SK-N-SH treated with all-trans-retinoic acid at 6 μM for 48 hours (cell line): ENCODE results near the gene ANKS3.

Experiments used
- BACH2 ChIP-seq: fragments of 250-450 bp; sonication (Bioruptor Pico); IDR thresholded peaks from 2 replicates; pipeline ENCODE4 v1.9.0; 2021; ENCODE audit warnings: mild to moderate bottlenecking, borderline replicate concordance
- TCF4 ChIP-seq: fragments of 250-450 bp; sonication (Bioruptor Pico); IDR thresholded peaks from 2 replicates; pipeline ENCODE4 v1.8.0; 2021; ENCODE audit warnings: mild to moderate bottlenecking, moderate library complexity, borderline replicate concordance
- ZFP3 ChIP-seq: fragments of 250-450 bp; sonication (Bioruptor Pico); IDR thresholded peaks from 2 replicates; pipeline ENCODE4 v1.5.0; 2020; ENCODE audit warnings: mild to moderate bottlenecking, moderate library complexity
- TF ChIP-seq, protein P1 (sequence below): fragments of 250-450 bp; sonication (Bioruptor Pico); IDR thresholded peaks from 2 replicates; pipeline ENCODE4 v1.5.1; 2020; ENCODE audit warnings: low read depth, mild to moderate bottlenecking, moderate library complexity

- TF ChIP-seq ZFP3 (CRISPR knock-in tag) (no peak), BACH2 (no peak), TCF4 (no peak)
- TF ChIP-seq, protein P1, sequence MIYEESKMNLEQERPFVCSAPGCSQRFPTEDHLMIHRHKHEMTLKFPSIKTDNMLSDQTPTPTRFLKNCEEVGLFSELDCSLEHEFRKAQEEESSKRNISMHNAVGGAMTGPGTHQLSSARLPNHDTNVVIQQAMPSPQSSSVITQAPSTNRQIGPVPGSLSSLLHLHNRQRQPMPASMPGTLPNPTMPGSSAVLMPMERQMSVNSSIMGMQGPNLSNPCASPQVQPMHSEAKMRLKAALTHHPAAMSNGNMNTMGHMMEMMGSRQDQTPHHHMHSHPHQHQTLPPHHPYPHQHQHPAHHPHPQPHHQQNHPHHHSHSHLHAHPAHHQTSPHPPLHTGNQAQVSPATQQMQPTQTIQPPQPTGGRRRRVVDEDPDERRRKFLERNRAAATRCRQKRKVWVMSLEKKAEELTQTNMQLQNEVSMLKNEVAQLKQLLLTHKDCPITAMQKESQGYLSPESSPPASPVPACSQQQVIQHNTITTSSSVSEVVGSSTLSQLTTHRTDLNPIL (CRISPR knock-in tag): no peak
Observed at GRCh38 chr16:4692460-4693295, 41.4 kb downstream of the ANKS3 start.
